ENCODE data around the gene C5.
"Not testable (repeated sequence)": the region's sequence is repeated elsewhere in the genome, so short reads cannot be mapped to it uniquely, and the experiment has no call there.

The C5 gene

GRCh38 chr9:121048175-121048574 is 1.9 kb downstream of the C5 start:
- no peak for DNase-seq (ENCODE audit: low read depth)

GRCh38 chr9:121038804-121039203 is 11.3 kb downstream of the C5 start:
- no peak for DNase-seq (ENCODE audit: low read depth)

- DNase-seq (ENCODE audit: low read depth), result no peak
Observed at GRCh38 chr9:121038362-121038761, 11.7 kb downstream of the C5 start.

- DNase-seq (ENCODE audit: low read depth), result not testable (repeated sequence)
Observed at GRCh38 chr9:121035717-121036116, 14.4 kb downstream of the C5 start.

- no peak for DNase-seq (ENCODE audit: low read depth)
Observed at GRCh38 chr9:121034529-121034928, 15.5 kb downstream of the C5 start.

- DNase-seq (ENCODE audit: low read depth), result no peak
Observed at GRCh38 chr9:121029469-121029868, 20.6 kb downstream of the C5 start.

GRCh38 chr9:121028285-121028684 is 21.8 kb downstream of the C5 start:
- DNase-seq (ENCODE audit: low read depth), result not testable (repeated sequence)

- DNase-seq (ENCODE audit: low read depth), result no peak
Observed at GRCh38 chr9:121026768-121027167, 23.3 kb downstream of the C5 start.

GRCh38 chr9:121026260-121026691 is 23.8 kb downstream of the C5 start:
- no peak for DNase-seq (ENCODE audit: low read depth)

GRCh38 chr9:121024237-121024636 is 25.8 kb downstream of the C5 start:
- no peak for DNase-seq (ENCODE audit: low read depth)

- DNase-seq (ENCODE audit: low read depth), result no peak
Observed at GRCh38 chr9:121023064-121023463, 27.0 kb downstream of the C5 start.

- DNase-seq (ENCODE audit: low read depth), result no peak
Observed at GRCh38 chr9:121021301-121021700, 28.8 kb downstream of the C5 start.

GRCh38 chr9:121019273-121019672 is 30.8 kb downstream of the C5 start:
- no peak for DNase-seq (ENCODE audit: low read depth)

GRCh38 chr9:121013911-121014310 is 36.2 kb downstream of the C5 start:
- no peak for DNase-seq (ENCODE audit: low read depth)

GRCh38 chr9:121009650-121010049 is 40.4 kb downstream of the C5 start:
- DNase-seq (ENCODE audit: low read depth), result no peak

- no peak for DNase-seq (ENCODE audit: low read depth)
Observed at GRCh38 chr9:120999317-120999716, 50.8 kb downstream of the C5 start.

GRCh38 chr9:120998111-120998510 is 52.0 kb downstream of the C5 start:
- no peak for DNase-seq (ENCODE audit: low read depth)

- no peak for DNase-seq (ENCODE audit: low read depth)
Observed at GRCh38 chr9:120997502-120997901, 52.6 kb downstream of the C5 start.

GRCh38 chr9:120996409-120996808 is 53.7 kb downstream of the C5 start:
- DNase-seq (ENCODE audit: low read depth), result no peak

- no peak for DNase-seq (ENCODE audit: low read depth)
Observed at GRCh38 chr9:120989065-120989464, 61.0 kb downstream of the C5 start.

- no peak for DNase-seq (ENCODE audit: low read depth)
Observed at GRCh38 chr9:120985819-120986222, 64.3 kb downstream of the C5 start.

GRCh38 chr9:120983259-120983837 is 66.7 kb downstream of the C5 start:
- DNase-seq (ENCODE audit: low read depth), result no peak

- DNase-seq (ENCODE audit: low read depth), result no peak
Observed at GRCh38 chr9:120982836-120983235, 67.2 kb downstream of the C5 start.

GRCh38 chr9:120980951-120981350 is 69.1 kb downstream of the C5 start:
- no peak for DNase-seq (ENCODE audit: low read depth)

GRCh38 chr9:120979797-120980196 is 70.3 kb downstream of the C5 start:
- DNase-seq (ENCODE audit: low read depth), result no peak
